Measurements from ENCODE around the gene MACROD1. TPM values are rescaled to one million over a fixed set of nuclear protein-coding genes. Genes with fewer than 3 reads are reported as not detected.

Gene MACROD1
- polyA plus RNA-seq, 1 donor (not counting 4 experiments of a cell fraction or from before 2014, with no cell fraction given) = 4.6 TPM

DNA sequence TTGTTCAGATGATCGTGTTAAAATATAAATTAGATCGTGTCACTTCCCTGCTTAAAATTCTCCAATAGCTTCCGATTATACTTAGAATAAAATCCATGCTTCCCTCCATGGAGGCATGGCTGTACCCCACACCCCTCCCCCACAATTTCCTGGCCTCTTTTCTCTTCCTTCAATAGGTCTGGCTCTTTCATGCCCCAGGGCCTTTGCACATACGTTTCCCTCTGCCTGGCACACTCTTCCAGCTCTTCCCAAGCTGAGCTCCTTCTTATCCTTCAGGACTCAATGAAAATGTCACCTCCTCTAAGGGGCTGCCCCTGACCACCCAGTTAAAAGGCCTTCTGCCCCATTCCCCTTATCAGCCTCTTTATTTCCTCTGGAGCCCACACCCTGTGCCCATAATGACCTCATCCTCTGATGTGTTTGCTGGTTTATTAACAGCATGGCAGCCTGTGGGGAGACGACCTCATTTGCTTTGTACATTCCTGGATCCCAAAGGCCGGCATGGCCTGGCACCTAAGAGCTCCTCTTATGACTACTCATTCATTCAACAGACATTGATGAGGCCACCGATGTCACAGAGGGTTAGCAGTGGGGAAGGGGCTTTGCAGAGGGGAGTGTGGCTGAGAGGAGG lies 139.2 kb downstream of the MACROD1 start:
- dilution Hi-C loops (cut with MboI; ENCODE audit: extremely low pct_ligation_motif_present, low sequenced_read_pairs) = no loop called here
- Histone ChIP-seq H3K9ac (ENCODE audit: control insufficient read depth, extremely low read depth, insufficient read depth, low read length) (no peak overlapping the region), H3K4me3 (ENCODE audit: control insufficient read depth in 2 of 3, extremely low read depth in 1 of 3, insufficient read depth in 2 of 3, low read depth in 1 of 3, low read length in 3 of 3) (no peak overlapping the region), H2AFZ (ENCODE audit: control insufficient read depth, low read length) (no peak overlapping the region), H3K27ac (ENCODE audit: control insufficient read depth, insufficient read depth, low read length) (no peak overlapping the region), H3K4me2 (ENCODE audit: control insufficient read depth, extremely low read depth, insufficient read depth, low read depth, low read length) (no peak overlapping the region), H3K9me1 (ENCODE audit: control insufficient read depth, extremely low read depth, insufficient read depth, low read length) (no peaks in the 10 kb centered on the region), H3K79me2 (ENCODE audit: control insufficient read depth, insufficient read depth, low read length) (no peaks in the 10 kb centered on the region), H3K9me3 (ENCODE audit: control insufficient read depth, low read depth, low read length) (no peaks in the 10 kb centered on the region), H3K4me1 (ENCODE audit: control insufficient read depth, extremely low read depth, insufficient read depth, low read length) (no peaks in the 10 kb centered on the region), H4K20me1 (ENCODE audit: control insufficient read depth, extremely low read depth, insufficient read depth, low read length) (peaks cover 3% of the 10 kb centered on the region), H3K36me3 (ENCODE audit: control insufficient read depth in 2 of 2, extremely low read depth in 1 of 2, insufficient read depth in 2 of 2, low read length in 2 of 2) (no peaks in the 10 kb centered on the region), H3K27me3 (ENCODE audit: control insufficient read depth, extremely low read depth, insufficient read depth, low read length) (peaks cover 27% of the 10 kb centered on the region)
- FAIRE-seq (no peak), DNase-seq (ENCODE audit: low read depth, low spot score) (no peak)
- TF ChIP-seq EZH2 (IDR thresholded peaks at IDR 0.05; ENCODE audit: low read length) = no peak
- TF ChIP-seq, protein P1, sequence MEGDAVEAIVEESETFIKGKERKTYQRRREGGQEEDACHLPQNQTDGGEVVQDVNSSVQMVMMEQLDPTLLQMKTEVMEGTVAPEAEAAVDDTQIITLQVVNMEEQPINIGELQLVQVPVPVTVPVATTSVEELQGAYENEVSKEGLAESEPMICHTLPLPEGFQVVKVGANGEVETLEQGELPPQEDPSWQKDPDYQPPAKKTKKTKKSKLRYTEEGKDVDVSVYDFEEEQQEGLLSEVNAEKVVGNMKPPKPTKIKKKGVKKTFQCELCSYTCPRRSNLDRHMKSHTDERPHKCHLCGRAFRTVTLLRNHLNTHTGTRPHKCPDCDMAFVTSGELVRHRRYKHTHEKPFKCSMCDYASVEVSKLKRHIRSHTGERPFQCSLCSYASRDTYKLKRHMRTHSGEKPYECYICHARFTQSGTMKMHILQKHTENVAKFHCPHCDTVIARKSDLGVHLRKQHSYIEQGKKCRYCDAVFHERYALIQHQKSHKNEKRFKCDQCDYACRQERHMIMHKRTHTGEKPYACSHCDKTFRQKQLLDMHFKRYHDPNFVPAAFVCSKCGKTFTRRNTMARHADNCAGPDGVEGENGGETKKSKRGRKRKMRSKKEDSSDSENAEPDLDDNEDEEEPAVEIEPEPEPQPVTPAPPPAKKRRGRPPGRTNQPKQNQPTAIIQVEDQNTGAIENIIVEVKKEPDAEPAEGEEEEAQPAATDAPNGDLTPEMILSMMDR (optimal IDR thresholded peaks at IDR 0.05 in 1 of 3, IDR thresholded peaks at IDR 0.05 in 1 of 3, conservative IDR thresholded peaks at IDR 0.05 in 1 of 3; ENCODE audit: extremely low read depth in 1 of 3, insufficient read depth in 2 of 3, low read length in 3 of 3) = no peak

DNA sequence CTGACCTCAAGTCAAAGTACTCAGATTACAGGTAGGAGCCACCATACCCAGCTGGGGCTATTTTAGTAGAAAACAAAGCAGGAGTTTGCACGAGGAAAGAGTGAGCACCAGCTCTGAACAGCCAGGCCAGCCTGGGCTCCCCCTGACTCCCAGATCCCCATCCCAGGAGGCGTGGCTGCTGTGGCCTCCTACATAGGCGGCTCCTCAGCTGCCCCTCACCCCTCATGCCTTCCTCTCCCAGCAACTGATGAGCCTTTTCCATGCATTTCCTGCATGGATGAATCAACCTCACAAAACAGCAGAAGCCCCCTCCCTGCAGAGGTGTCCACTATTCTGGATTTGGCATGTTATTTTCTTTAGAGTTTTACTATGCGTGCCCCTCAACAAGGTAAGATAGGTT lies 140.7 kb downstream of the MACROD1 start:
- Histone ChIP-seq H3K9ac (ENCODE audit: control insufficient read depth, extremely low read depth, insufficient read depth, low read length) (no peak overlapping the region), H4K20me1 (ENCODE audit: control insufficient read depth, extremely low read depth, insufficient read depth, low read length) (peaks cover 3% of the 10 kb centered on the region), H3K9me1 (ENCODE audit: control insufficient read depth, extremely low read depth, insufficient read depth, low read length) (no peaks in the 10 kb centered on the region), H3K4me2 (ENCODE audit: control insufficient read depth, extremely low read depth, insufficient read depth, low read depth, low read length) (no peak overlapping the region), H3K9me3 (ENCODE audit: control insufficient read depth, low read depth, low read length) (no peaks in the 10 kb centered on the region), H3K27me3 (ENCODE audit: control insufficient read depth, extremely low read depth, insufficient read depth, low read length) (peaks cover 23% of the 10 kb centered on the region), H3K27ac (ENCODE audit: control insufficient read depth, insufficient read depth, low read length) (no peak overlapping the region), H3K4me1 (ENCODE audit: control insufficient read depth, extremely low read depth, insufficient read depth, low read length) (peaks cover 4% of the 10 kb centered on the region), H3K4me3 (ENCODE audit: control insufficient read depth in 2 of 3, extremely low read depth in 1 of 3, insufficient read depth in 2 of 3, low read depth in 1 of 3, low read length in 3 of 3) (no peak overlapping the region), H3K79me2 (ENCODE audit: control insufficient read depth, insufficient read depth, low read length) (no peaks in the 10 kb centered on the region), H2AFZ (ENCODE audit: control insufficient read depth, low read length) (no peak overlapping the region), H3K36me3 (ENCODE audit: control insufficient read depth in 2 of 2, extremely low read depth in 1 of 2, insufficient read depth in 2 of 2, low read length in 2 of 2) (no peaks in the 10 kb centered on the region)
- dilution Hi-C loops (cut with MboI; ENCODE audit: extremely low pct_ligation_motif_present, low sequenced_read_pairs) = no loop called here
- TF ChIP-seq, protein P1 (optimal IDR thresholded peaks at IDR 0.05 in 1 of 3, IDR thresholded peaks at IDR 0.05 in 1 of 3, conservative IDR thresholded peaks at IDR 0.05 in 1 of 3; ENCODE audit: extremely low read depth in 1 of 3, insufficient read depth in 2 of 3, low read length in 3 of 3) = no peak
- TF ChIP-seq EZH2 (IDR thresholded peaks at IDR 0.05; ENCODE audit: low read length) = no peak
- DNase-seq (ENCODE audit: low read depth, low spot score) (no peak), FAIRE-seq (no peak)

All from keratinocyte (primary cell).